ENCODE results near the gene VAX1.

The VAX1 gene

DNA sequence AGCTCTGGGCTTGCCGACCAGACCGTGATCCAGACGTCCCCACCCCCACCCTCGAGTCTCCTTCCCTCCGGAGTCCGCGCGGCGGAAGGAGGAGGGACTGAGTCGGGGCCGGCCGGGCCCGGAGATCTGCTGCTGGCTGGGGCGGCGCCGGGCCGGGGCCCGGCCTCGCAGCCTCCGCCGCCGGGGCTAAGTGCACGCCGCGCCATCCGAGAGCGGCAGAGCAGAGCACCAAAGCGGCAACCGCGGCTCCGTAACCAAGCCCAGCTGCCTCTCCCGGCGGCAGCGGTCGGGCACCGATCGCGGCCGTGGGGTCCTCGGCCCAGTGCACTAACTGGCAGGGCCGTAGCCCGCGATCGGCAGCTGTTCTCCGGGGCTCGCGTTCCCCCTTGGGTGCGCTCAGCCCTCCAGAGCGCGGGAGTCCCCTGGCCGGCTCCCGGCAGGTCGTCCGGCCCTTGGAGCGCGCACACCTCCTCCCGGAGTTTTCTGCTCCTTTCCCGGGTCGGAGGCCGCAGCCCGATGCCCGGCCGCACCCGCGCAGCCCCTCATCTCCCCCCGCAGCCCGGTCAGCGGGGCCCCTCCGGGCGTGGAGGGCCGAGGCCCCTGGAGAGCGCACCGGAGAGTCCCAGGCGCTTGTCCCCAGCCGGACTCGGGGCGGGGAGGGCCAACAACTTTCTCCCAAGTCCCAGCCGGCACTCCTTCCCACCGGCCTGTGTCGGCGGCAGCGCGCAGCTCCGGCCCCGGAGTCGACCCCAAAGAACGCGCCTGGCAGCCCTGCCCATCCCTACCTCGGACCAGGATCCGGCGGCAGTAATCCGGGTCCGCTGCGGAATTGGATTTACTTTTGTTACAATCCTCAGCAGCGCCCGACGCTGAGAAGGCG, 799 bp downstream of the VAX1 start:
- no peak overlapping the region for H3K4me2 ChIP-seq (ENCODE audit: low read depth, low read length, poor library complexity, severe bottlenecking)
- no peaks in the 10 kb centered on the region for H3K36me3 ChIP-seq (ENCODE audit: low read length)
- H3K4me3 ChIP-seq (ENCODE audit: insufficient read depth, low read length, poor library complexity, severe bottlenecking), result no peak overlapping the region
- H3K9ac ChIP-seq (ENCODE audit: low read length), result no peak overlapping the region
- no peak overlapping the region for H3K27ac ChIP-seq (ENCODE audit: low read depth, low read length)
- no peaks in the 10 kb centered on the region for H4K20me1 ChIP-seq (ENCODE audit: low read depth, low read length)
- H3K9me3 ChIP-seq (ENCODE audit: insufficient read depth, low read length), result no peaks in the 10 kb centered on the region
- no peaks in the 10 kb centered on the region for H3K9me2 ChIP-seq (replicated peaks; ENCODE audit: insufficient read depth, low read length)
- no peak overlapping the region for H2AFZ ChIP-seq (ENCODE audit: low read depth, low read length, severe bottlenecking)
- TF ChIP-seq EZH2phosphoT487 (conservative IDR thresholded peaks at IDR 0.05; ENCODE audit: low read length), result no peak
- TF ChIP-seq, protein P1, sequence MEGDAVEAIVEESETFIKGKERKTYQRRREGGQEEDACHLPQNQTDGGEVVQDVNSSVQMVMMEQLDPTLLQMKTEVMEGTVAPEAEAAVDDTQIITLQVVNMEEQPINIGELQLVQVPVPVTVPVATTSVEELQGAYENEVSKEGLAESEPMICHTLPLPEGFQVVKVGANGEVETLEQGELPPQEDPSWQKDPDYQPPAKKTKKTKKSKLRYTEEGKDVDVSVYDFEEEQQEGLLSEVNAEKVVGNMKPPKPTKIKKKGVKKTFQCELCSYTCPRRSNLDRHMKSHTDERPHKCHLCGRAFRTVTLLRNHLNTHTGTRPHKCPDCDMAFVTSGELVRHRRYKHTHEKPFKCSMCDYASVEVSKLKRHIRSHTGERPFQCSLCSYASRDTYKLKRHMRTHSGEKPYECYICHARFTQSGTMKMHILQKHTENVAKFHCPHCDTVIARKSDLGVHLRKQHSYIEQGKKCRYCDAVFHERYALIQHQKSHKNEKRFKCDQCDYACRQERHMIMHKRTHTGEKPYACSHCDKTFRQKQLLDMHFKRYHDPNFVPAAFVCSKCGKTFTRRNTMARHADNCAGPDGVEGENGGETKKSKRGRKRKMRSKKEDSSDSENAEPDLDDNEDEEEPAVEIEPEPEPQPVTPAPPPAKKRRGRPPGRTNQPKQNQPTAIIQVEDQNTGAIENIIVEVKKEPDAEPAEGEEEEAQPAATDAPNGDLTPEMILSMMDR (IDR thresholded peaks at IDR 0.05; ENCODE audit: insufficient read depth, low read length, poor library complexity, severe bottlenecking), result no peak
- H3K27me3 ChIP-seq (ENCODE audit: low read length), result no peaks in the 10 kb centered on the region
- no peaks in the 10 kb centered on the region for H3F3A ChIP-seq (ENCODE audit: insufficient read depth)
- no peaks in the 10 kb centered on the region for H3K79me2 ChIP-seq (ENCODE audit: insufficient read depth, low read length)

DNA sequence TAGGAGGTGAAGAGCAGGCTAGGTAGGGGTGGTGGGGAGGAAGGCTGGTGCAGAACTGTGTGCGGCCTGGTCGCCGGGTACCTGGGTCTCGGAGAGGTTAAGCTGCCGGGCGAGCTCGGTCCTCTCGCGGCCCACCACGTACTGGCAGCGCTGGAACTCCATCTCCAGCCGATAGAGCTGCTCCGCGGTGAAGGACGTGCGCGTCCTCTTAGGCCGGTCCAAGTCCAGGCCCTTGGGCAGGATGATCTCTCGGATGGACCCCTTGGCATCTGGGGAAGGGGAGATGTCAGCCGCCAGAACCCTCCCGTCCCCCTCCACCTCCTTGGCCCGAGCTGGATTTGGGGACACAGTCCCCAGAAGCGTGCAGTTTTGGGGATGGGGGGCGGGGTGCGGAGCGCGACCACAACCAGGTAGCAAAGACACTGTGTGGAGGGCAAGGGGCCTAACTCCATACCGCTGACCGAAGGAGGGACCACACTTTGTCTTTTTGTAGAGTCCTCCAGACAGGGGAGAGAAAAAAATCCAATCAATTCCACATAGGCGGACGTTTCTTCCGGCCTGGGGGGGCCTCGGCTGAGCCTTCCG, 1.6 kb downstream of the VAX1 start:
- H3K4me3 ChIP-seq (ENCODE audit: insufficient read depth, low read length, poor library complexity, severe bottlenecking), result no peak overlapping the region
- no peaks in the 10 kb centered on the region for H3K27me3 ChIP-seq (ENCODE audit: low read length)

DNA sequence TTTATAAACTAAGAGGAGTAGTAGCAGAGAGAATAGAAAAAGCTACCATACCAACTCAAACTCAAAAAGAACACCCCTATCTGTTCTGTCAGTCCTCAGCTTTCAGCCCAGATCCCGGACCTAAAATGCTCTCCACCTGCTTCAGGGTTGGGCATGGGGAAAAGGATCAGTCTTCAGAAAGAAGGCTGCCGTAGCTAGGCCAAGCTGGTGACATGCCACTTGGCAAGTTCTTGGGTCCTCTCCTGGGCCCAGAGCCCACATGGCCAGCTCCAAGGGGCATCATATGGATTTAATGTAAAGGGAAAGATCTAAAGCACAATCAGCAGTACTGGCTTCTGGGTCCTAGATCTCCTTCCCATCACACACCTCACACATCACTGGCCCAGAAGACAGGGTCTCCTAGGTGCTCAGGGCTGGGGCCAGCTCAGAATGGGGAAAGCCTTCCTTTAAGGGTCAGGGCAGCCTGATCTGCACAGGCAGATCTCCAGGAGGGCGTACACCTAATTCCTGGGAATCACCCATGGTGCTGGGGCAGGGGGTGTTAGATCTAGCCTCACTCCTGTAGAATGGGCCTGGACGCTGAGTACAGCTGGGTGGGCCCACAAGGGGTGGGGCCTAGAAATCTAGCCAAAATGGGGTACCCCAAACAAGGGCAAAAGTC, 2.5 kb downstream of the VAX1 start:
- H3K9me3 ChIP-seq (ENCODE audit: insufficient read depth, low read length), result no peaks in the 10 kb centered on the region
- no peaks in the 10 kb centered on the region for H3K79me2 ChIP-seq (ENCODE audit: insufficient read depth, low read length)
- H3K36me3 ChIP-seq (ENCODE audit: low read length), result no peaks in the 10 kb centered on the region
- no peak for TF ChIP-seq EZH2phosphoT487 (conservative IDR thresholded peaks at IDR 0.05; ENCODE audit: low read length)
- TF ChIP-seq, protein P1 (IDR thresholded peaks at IDR 0.05; ENCODE audit: insufficient read depth, low read length, poor library complexity, severe bottlenecking), result no peak
- no peak overlapping the region for H3K9ac ChIP-seq (ENCODE audit: low read length)
- H3K27ac ChIP-seq (ENCODE audit: low read depth, low read length), result no peak overlapping the region
- no peak overlapping the region for H3K4me2 ChIP-seq (ENCODE audit: low read depth, low read length, poor library complexity, severe bottlenecking)
- no peaks in the 10 kb centered on the region for H3K27me3 ChIP-seq (ENCODE audit: low read length)
- no peaks in the 10 kb centered on the region for H3F3A ChIP-seq (ENCODE audit: insufficient read depth)
- no peak overlapping the region for H2AFZ ChIP-seq (ENCODE audit: low read depth, low read length, severe bottlenecking)
- H3K9me2 ChIP-seq (replicated peaks; ENCODE audit: insufficient read depth, low read length), result no peaks in the 10 kb centered on the region
- no peak overlapping the region for H3K4me3 ChIP-seq (ENCODE audit: insufficient read depth, low read length, poor library complexity, severe bottlenecking)
- H4K20me1 ChIP-seq (ENCODE audit: low read depth, low read length), result no peaks in the 10 kb centered on the region

More for the DNA sequence above, 1.6 kb downstream of the VAX1 start:
- H3K9ac ChIP-seq (ENCODE audit: low read length), result no peak overlapping the region
- no peaks in the 10 kb centered on the region for H3F3A ChIP-seq (ENCODE audit: insufficient read depth)
- no peaks in the 10 kb centered on the region for H3K9me2 ChIP-seq (replicated peaks; ENCODE audit: insufficient read depth, low read length)
- no peaks in the 10 kb centered on the region for H4K20me1 ChIP-seq (ENCODE audit: low read depth, low read length)
- no peak overlapping the region for H3K27ac ChIP-seq (ENCODE audit: low read depth, low read length)
- no peaks in the 10 kb centered on the region for H3K9me3 ChIP-seq (ENCODE audit: insufficient read depth, low read length)
- TF ChIP-seq EZH2phosphoT487 (conservative IDR thresholded peaks at IDR 0.05; ENCODE audit: low read length), result no peak
- TF ChIP-seq, protein P1 (IDR thresholded peaks at IDR 0.05; ENCODE audit: insufficient read depth, low read length, poor library complexity, severe bottlenecking), result no peak
- H3K4me2 ChIP-seq (ENCODE audit: low read depth, low read length, poor library complexity, severe bottlenecking), result no peak overlapping the region
- H2AFZ ChIP-seq (ENCODE audit: low read depth, low read length, severe bottlenecking), result no peak overlapping the region
- no peaks in the 10 kb centered on the region for H3K36me3 ChIP-seq (ENCODE audit: low read length)
- H3K79me2 ChIP-seq (ENCODE audit: insufficient read depth, low read length), result no peaks in the 10 kb centered on the region
